RCC 7860 (cell line): ENCODE data around the gene ADGRE3.
A peak's percentile ranks its signal among the peaks of the same experiment; 100 is the strongest.
"Not testable (repeated sequence)": the region's sequence is repeated elsewhere in the genome, so short reads cannot be mapped to it uniquely, and the experiment has no call there.

ENCODE experiments used
- DNase-seq: peaks from one replicate; pipeline ENCODE4 v3.0.0-alpha.2; 2015; ENCODE audit warnings: low spot score
- FAIRE-seq: peaks from 2 replicates; lab custom pipeline; 2012; peaks lifted over from hg19 to GRCh38; lab: Jason Lieb, UNC

The ADGRE3 gene

GRCh38 chr19:14606627-14607026, 68.0 kb downstream of the ADGRE3 start:
- DNase-seq (no peak), FAIRE-seq (no peak)

GRCh38 chr19:14603990-14604387, 70.7 kb downstream of the ADGRE3 start:
- FAIRE-seq: no peak

GRCh38 chr19:14599548-14600147, 75.0 kb downstream of the ADGRE3 start:
- no peak for DNase-seq
- FAIRE-seq: no peak

More at GRCh38 chr19:14603990-14604387, 70.7 kb downstream of the ADGRE3 start:
- DNase-seq: no peak

GRCh38 chr19:14595558-14595957, 79.1 kb downstream of the ADGRE3 start:
- FAIRE-seq: no peak
- no peak for DNase-seq

- not testable (repeated sequence) for FAIRE-seq, DNase-seq
Observed at GRCh38 chr19:14589433-14589832, 85.2 kb downstream of the ADGRE3 start.

GRCh38 chr19:14585187-14585586, 89.5 kb downstream of the ADGRE3 start:
- not testable (repeated sequence) for FAIRE-seq
- peak; percentile 14 for DNase-seq

- not testable (repeated sequence) for FAIRE-seq, DNase-seq
Observed at GRCh38 chr19:14584372-14584771, 90.3 kb downstream of the ADGRE3 start.

- DNase-seq: no peak
- FAIRE-seq: no peak
Observed at GRCh38 chr19:14582894-14583340, 91.7 kb downstream of the ADGRE3 start, which contains the start of gene CLEC17A. Gene CLEC17A (plus strand): TSS chr19:14583084. CDS start chr19:14583161, 77 bp downstream.

- FAIRE-seq: no peak
Observed at GRCh38 chr19:14580623-14581237, 93.9 kb downstream of the ADGRE3 start.

GRCh38 chr19:14577885-14578427, 96.7 kb downstream of the ADGRE3 start:
- no peak for FAIRE-seq
- no peak for DNase-seq

More at GRCh38 chr19:14580623-14581237, 93.9 kb downstream of the ADGRE3 start:
- DNase-seq: no peak

- FAIRE-seq: no peak
- no peak for DNase-seq
Observed at GRCh38 chr19:14577264-14577663, 97.4 kb downstream of the ADGRE3 start.

- FAIRE-seq (no peak), DNase-seq (no peak)
Observed at GRCh38 chr19:14576363-14576762, 98.3 kb downstream of the ADGRE3 start.

- FAIRE-seq: no peak
Observed at GRCh38 chr19:14575428-14575980, 99.1 kb downstream of the ADGRE3 start.

GRCh38 chr19:14571695-14572490, 102.8 kb downstream of the ADGRE3 start, which contains the start of gene NDUFB7:
Gene NDUFB7 (minus strand): TSS chr19:14572066. CDS start chr19:14572000, 66 bp downstream.
- FAIRE-seq (peak; percentile 69), DNase-seq (peak; percentile 93)

More at GRCh38 chr19:14575428-14575980, 99.1 kb downstream of the ADGRE3 start:
- DNase-seq: no peak

GRCh38 chr19:14570864-14571527, 103.6 kb downstream of the ADGRE3 start:
- no peak for FAIRE-seq
- DNase-seq: no peak
